H1 (cell line): ENCODE data around the gene KRTAP21-3.

Experiments
- JUND ChIP-seq: IDR thresholded peaks from 2 replicates; pipeline ENCODE4 v1.6.1; 2011; ENCODE audit warnings: mild to moderate bottlenecking, improper control_type of control experiment, low read length
- POLR2AphosphoS5 ChIP-seq: IDR thresholded peaks from 2 replicates; pipeline ENCODE4 v1.6.1; 2011; ENCODE audit warnings: low read depth, low read length
- RFX5 ChIP-seq: IDR thresholded peaks from 2 replicates; pipeline ENCODE4 v1.6.1; 2011; ENCODE audit warnings: low read depth, low read length, improper control_type of control experiment, borderline replicate concordance
- SP1 ChIP-seq: IDR thresholded peaks from 2 replicates; pipeline ENCODE4 v1.6.1; 2011; ENCODE audit warnings: low read depth, low read length
- SRF ChIP-seq: IDR thresholded peaks from 2 replicates; pipeline ENCODE4 v1.6.1; 2011; ENCODE audit warnings: mild to moderate bottlenecking, low read depth, low read length, moderate library complexity
- TAF1 ChIP-seq: IDR thresholded peaks from 2 replicates; pipeline ENCODE4 v1.6.1; 2011; ENCODE audit warnings: mild to moderate bottlenecking, low read depth, low read length
- ZNF274 ChIP-seq: IDR thresholded peaks from 2 replicates; pipeline ENCODE4 v1.7.0; 2012; ENCODE audit warnings: low read length, borderline replicate concordance; ENCODE audit errors: extremely low read depth
- TF ChIP-seq, protein P1 (sequence below), 3 experiments: IDR thresholded peaks; 1 replicate in 2 of 3; 2 replicates in 1 of 3; pipeline versions ENCODE4 v1.5.1 to v1.6.1; 2011; ENCODE audit warnings: low read length in 3 of 3, mild to moderate bottlenecking in 3 of 3, inconsistent platforms in 2 of 3, low read depth in 1 of 3, moderate library complexity in 1 of 3; ENCODE audit not compliant: insufficient read depth in 1 of 3; ENCODE audit errors: control extremely low read depth in 1 of 3
- TF ChIP-seq, protein P2 (sequence below): IDR thresholded peaks from 2 replicates; pipeline ENCODE4 v1.6.1; 2012; ENCODE audit warnings: inconsistent platforms

DNA sequence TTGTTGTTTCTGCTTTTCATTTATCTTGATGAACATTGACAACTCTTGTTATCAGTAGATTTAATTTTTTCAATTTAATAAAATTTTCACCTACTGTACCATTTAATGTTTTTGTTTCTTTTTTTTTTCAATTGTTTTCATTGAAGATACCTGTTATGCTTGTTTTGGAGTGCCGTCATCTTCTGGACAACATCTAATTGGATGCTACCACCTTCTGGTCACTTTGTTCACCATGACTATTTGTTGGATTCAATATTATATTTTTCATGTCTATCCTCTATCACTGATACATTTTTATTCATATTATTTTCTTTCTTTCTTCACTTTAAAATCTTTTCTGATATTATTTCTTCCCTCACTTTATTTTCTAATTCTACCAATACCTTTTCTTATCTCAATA is 14.4 kb upstream of the KRTAP21-3 start:
- TF ChIP-seq, protein P1, sequence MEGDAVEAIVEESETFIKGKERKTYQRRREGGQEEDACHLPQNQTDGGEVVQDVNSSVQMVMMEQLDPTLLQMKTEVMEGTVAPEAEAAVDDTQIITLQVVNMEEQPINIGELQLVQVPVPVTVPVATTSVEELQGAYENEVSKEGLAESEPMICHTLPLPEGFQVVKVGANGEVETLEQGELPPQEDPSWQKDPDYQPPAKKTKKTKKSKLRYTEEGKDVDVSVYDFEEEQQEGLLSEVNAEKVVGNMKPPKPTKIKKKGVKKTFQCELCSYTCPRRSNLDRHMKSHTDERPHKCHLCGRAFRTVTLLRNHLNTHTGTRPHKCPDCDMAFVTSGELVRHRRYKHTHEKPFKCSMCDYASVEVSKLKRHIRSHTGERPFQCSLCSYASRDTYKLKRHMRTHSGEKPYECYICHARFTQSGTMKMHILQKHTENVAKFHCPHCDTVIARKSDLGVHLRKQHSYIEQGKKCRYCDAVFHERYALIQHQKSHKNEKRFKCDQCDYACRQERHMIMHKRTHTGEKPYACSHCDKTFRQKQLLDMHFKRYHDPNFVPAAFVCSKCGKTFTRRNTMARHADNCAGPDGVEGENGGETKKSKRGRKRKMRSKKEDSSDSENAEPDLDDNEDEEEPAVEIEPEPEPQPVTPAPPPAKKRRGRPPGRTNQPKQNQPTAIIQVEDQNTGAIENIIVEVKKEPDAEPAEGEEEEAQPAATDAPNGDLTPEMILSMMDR (IDR thresholded peaks at IDR 0.05; ENCODE audit: control extremely low read depth in 1 of 3, insufficient read depth in 1 of 3, low read depth in 1 of 3, low read length in 3 of 3): no peak; a peak in 1 of 4 replicates
- TF ChIP-seq SP1: no peak
- TF ChIP-seq SRF: no peak
- TF ChIP-seq, protein P2, sequence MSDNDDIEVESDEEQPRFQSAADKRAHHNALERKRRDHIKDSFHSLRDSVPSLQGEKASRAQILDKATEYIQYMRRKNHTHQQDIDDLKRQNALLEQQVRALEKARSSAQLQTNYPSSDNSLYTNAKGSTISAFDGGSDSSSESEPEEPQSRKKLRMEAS: no peak
- no peak for TF ChIP-seq TAF1
- TF ChIP-seq POLR2AphosphoS5: no peak
- TF ChIP-seq RFX5: no peak
- no peak for TF ChIP-seq ZNF274
- no peak for TF ChIP-seq JUND
